Endothelial cell of umbilical vein (primary cell): ENCODE results near the gene CD86. TPM values are rescaled to one million over a fixed set of nuclear protein-coding genes. Genes with fewer than 3 reads are reported as not detected.

ENCODE experiments used
- BruUV-seq: library from RNA; stranded (reverse); fragments of 400-500 nt; replicated peaks from 2 replicates; lab custom pipeline; 2021; lab: Mats Ljungman, UMichigan
- CTCF ChIA-PET: fragments of 300-600, 350-600 bp; sonication (Branson Sonifier 250); formaldehyde crosslinking; loops from one replicate; lab custom pipeline; 2021; ENCODE audit warnings: antibody characterized with exemption, inconsistent platforms; lab: Charles Lee
- POLR2A ChIA-PET: fragments of 300-600, 350-600 bp; sonication (Branson Sonifier 250); formaldehyde crosslinking; loops from one replicate; lab custom pipeline; 2021; ENCODE audit warnings: antibody characterized with exemption, inconsistent platforms; lab: Charles Lee
- DNase-seq: peaks from one replicate; pipeline ENCODE4 v3.0.0-alpha.2; 2011; ENCODE audit warnings: low read depth, low spot score
- FAIRE-seq: peaks from 2 replicates; lab custom pipeline; 2011; peaks lifted over from hg19 to GRCh38; lab: Jason Lieb, UNC
- H2AFZ ChIP-seq: 2 replicates; pipeline ENCODE4 v1.6.0; 2012; ENCODE audit warnings: low read depth, low read length, control low read depth, inconsistent platforms
- H3K27ac ChIP-seq: 2 replicates; pipeline ENCODE4 v1.5.1; 2011; ENCODE audit warnings: low read depth, mild to moderate bottlenecking, control low read depth, low read length, moderate library complexity; ENCODE audit not compliant: insufficient read depth
- H3K27me3 ChIP-seq, 2 experiments: 2 replicates each; pipeline versions ENCODE4 v1.6.0 to v1.6.1; 2011; ENCODE audit warnings: low read length in 2 of 2, mixed read lengths in 1 of 2; ENCODE audit not compliant: control insufficient read depth in 2 of 2, insufficient read depth in 2 of 2
- H3K36me3 ChIP-seq, 2 experiments: 2 replicates in 1 of 2; 3 replicates in 1 of 2; pipeline ENCODE4 v1.5.1; 2011; ENCODE audit warnings: low read length in 2 of 2, mild to moderate bottlenecking in 1 of 2, moderate library complexity in 1 of 2; ENCODE audit not compliant: control insufficient read depth in 2 of 2, insufficient read depth in 2 of 2; ENCODE audit errors: extremely low read depth in 1 of 2
- H3K4me1 ChIP-seq: 3 replicates; pipeline ENCODE4 v1.5.1; 2011; ENCODE audit warnings: mild to moderate bottlenecking, low read length; ENCODE audit not compliant: control insufficient read depth, insufficient read depth; ENCODE audit errors: extremely low read depth
- H3K4me2 ChIP-seq: 2 replicates; pipeline ENCODE4 v1.6.1; 2011; ENCODE audit warnings: low read length, control low read depth, mixed read lengths; ENCODE audit not compliant: insufficient read depth
- H3K4me3 ChIP-seq, 3 experiments: fragments of 200-600 bp in 1 of 3; sonication (generic), shearing (Covaris generic) in 1 of 3; replicated peaks in 1 of 3; 2 replicates each; pipeline ENCODE4 v1.5.1; 2011 to 2016; ENCODE audit warnings: control low read depth in 3 of 3, low read length in 3 of 3, mild to moderate bottlenecking in 2 of 3, inconsistent platforms in 1 of 3, low read depth in 1 of 3, moderate library complexity in 1 of 3; ENCODE audit not compliant: insufficient read depth in 1 of 3
- H3K79me2 ChIP-seq: 2 replicates; pipeline ENCODE4 v1.6.0; 2012; ENCODE audit warnings: low read length, inconsistent platforms; ENCODE audit not compliant: control insufficient read depth, insufficient read depth
- H3K9ac ChIP-seq: replicated peaks from 2 replicates; pipeline ENCODE3; 2011; ENCODE audit warnings: low read length, control low read depth; ENCODE audit not compliant: insufficient read depth; ENCODE audit errors: extremely low read depth
- H3K9me1 ChIP-seq: replicated peaks from 3 replicates; pipeline ENCODE4 v1.6.0; 2011; ENCODE audit warnings: mild to moderate bottlenecking, low read length; ENCODE audit not compliant: control insufficient read depth, insufficient read depth; ENCODE audit errors: extremely low read depth
- H3K9me3 ChIP-seq: replicated peaks from 2 replicates; pipeline ENCODE4 v1.5.1; 2012; ENCODE audit warnings: low read length, inconsistent platforms; ENCODE audit not compliant: control insufficient read depth, insufficient read depth
- H4K20me1 ChIP-seq: replicated peaks from 2 replicates; pipeline ENCODE3; 2011; ENCODE audit warnings: mild to moderate bottlenecking, low read length; ENCODE audit not compliant: control insufficient read depth, insufficient read depth; ENCODE audit errors: extremely low read depth
- CTCF ChIP-seq, 2 donors: IDR thresholded peaks; 1 replicate in 1 of 2; 2 replicates in 1 of 2; pipeline ENCODE4 v1.5.1; 2011; ENCODE audit warnings: low read length in 2 of 2, mild to moderate bottlenecking in 2 of 2, moderate library complexity in 2 of 2, control low read depth in 1 of 2, inconsistent platforms in 1 of 2, low read depth in 1 of 2; ENCODE audit not compliant: insufficient read depth in 1 of 2; ENCODE audit errors: extremely low read depth in 1 of 2
- EZH2 ChIP-seq: IDR thresholded peaks from 2 replicates; pipeline ENCODE4 v1.6.1; 2012; ENCODE audit warnings: borderline replicate concordance, low read depth, mild to moderate bottlenecking, moderate library complexity, low read length, inconsistent platforms; ENCODE audit not compliant: severe bottlenecking
- FOS ChIP-seq: IDR thresholded peaks from 2 replicates; pipeline ENCODE4 v1.6.1; 2011; ENCODE audit warnings: mild to moderate bottlenecking, low read length, moderate library complexity, borderline replicate concordance; ENCODE audit not compliant: insufficient read depth
- GATA2 ChIP-seq: IDR thresholded peaks from 2 replicates; pipeline ENCODE4 v1.7.0; 2011; ENCODE audit warnings: low read depth, mild to moderate bottlenecking, moderate library complexity, mixed read lengths, low read length; ENCODE audit not compliant: insufficient read length, insufficient read depth
- JUN ChIP-seq: IDR thresholded peaks from 2 replicates; pipeline ENCODE4 v1.6.1; 2011; ENCODE audit warnings: borderline replicate concordance, low read depth; ENCODE audit not compliant: insufficient read length, insufficient read depth
- MAX ChIP-seq: IDR thresholded peaks from 2 replicates; pipeline ENCODE4 v1.6.1; 2011; ENCODE audit not compliant: insufficient read depth, insufficient read length
- MYC ChIP-seq: IDR thresholded peaks from one replicate; pipeline ENCODE4 v1.6.1; 2011; ENCODE audit warnings: mild to moderate bottlenecking, low read depth, low read length
- POLR2A ChIP-seq: IDR thresholded peaks from 2 replicates; pipeline ENCODE4 v1.6.1; 2012; ENCODE audit warnings: low read depth, mild to moderate bottlenecking, control low read depth, low read length
- POLR2AphosphoS5 ChIP-seq: IDR thresholded peaks from 2 replicates; pipeline ENCODE4 v1.6.1; 2012; ENCODE audit warnings: low read depth, mild to moderate bottlenecking, control low read depth, low read length, moderate library complexity; ENCODE audit not compliant: insufficient read depth
- dilution Hi-C: fragments of 300-500 bp; cut with MboI; formaldehyde crosslinking; loops from one replicate; pipeline ENCODE4 v1.15.0; 2019; ENCODE audit warnings: low sequenced_read_pairs; ENCODE audit not compliant: extremely low pct_ligation_motif_present
- intact Hi-C: fragments of 100-400 bp; cut with micrococcal nuclease; formaldehyde crosslinking; loops from one replicate; pipeline ENCODE4 v1.10.0; 2022
- polyA plus RNA-seq, 4 experiments: library from polyadenylated mRNA; depleted of rRNA in 3 of 4; stranded (reverse) in 3 of 4; unstranded in 1 of 4; fragments of >200 nt; gene quantifications; 2 replicates each; pipeline versions ENCODE4 v1.2.1 to v1.2.3, GENCODE V29; 2011 to 2012; ENCODE audit warnings: missing spikeins in 1 of 4
- total RNA-seq: library from RNA; stranded (reverse); gene quantifications from 2 replicates; pipeline ENCODE4 v1.2.3, GENCODE V29; 2021

CD86 gene
- total and polyA plus RNA-seq, 2 donors (not counting 3 experiments of a cell fraction or from before 2014, with no cell fraction given), result not detected

DNA sequence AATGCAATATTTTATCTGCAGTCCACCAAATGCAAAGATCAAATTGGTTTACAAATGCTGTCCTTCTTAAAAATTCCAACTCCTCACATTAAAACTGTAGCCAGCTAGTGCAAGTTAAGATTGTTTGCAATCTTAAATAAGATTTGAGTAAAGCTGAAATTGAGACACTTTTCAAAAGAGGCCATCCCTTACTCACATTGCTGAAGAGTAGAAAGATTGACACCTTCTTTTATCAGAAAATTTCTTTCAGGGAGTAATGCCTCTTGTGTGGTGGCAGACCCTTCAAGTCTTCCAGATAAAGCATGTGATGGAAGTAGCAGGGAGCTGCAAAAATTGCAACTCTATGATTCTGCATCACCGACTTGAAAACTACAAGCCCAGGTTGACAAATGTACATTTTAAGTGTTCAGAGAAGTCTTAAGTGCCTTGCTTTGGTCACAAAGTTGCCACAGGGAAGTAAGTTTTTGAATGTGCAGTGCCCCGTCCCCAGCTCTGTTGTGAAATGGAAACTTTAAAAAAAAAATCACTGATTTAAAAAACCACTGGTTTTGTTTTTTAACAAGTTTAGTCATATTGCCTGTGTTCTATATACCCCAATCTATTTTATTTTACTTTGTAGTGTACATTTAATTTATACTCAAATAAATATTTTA is 12.6 kb downstream of the CD86 start:
- ChIA-PET POLR2A (no interaction called here), CTCF (no interaction called here)
- Histone ChIP-seq H3K9me3 (no peaks in the 10 kb centered on the region), H4K20me1 (no peaks in the 10 kb centered on the region), H3K9ac (no peak overlapping the region), H3K27ac (no peak overlapping the region), H2AFZ (no peak overlapping the region), H3K4me1 (no peaks in the 10 kb centered on the region), H3K4me3 (no peak overlapping the region), H3K79me2 (no peaks in the 10 kb centered on the region), H3K9me1 (no peaks in the 10 kb centered on the region), H3K4me2 (no peak overlapping the region), H3K27me3 (no peaks in the 10 kb centered on the region), H3K36me3 (no peaks in the 10 kb centered on the region)
- BruUV-seq, result no TSS peak
- no peak for DNase-seq
- FAIRE-seq, result no peak
- TF ChIP-seq POLR2A, result no peak
- no peak for TF ChIP-seq POLR2AphosphoS5
- TF ChIP-seq GATA2, result no peak
- TF ChIP-seq JUN, result no peak
- no peak for TF ChIP-seq CTCF (IDR thresholded peaks at IDR 0.05; ENCODE audit: extremely low read depth in 1 of 2, insufficient read depth in 1 of 2, low read depth in 1 of 2, low read length in 2 of 2)
- TF ChIP-seq FOS, result no peak
- TF ChIP-seq MAX, result no peak
- no peak for TF ChIP-seq EZH2
- no peak for TF ChIP-seq MYC
- dilution Hi-C loops, result no loop called here
- intact Hi-C loops, result no loop called here
